HepG2 (cell line): ENCODE results near the gene SGPL1. TPM values are rescaled to one million over a fixed set of nuclear protein-coding genes. Genes with fewer than 3 reads are reported as not detected.

Experiments
- ATAC-seq: fragments of 200-7000 bp; cut with Tn5 transposase; 3 replicates; pipeline ENCODE4 v1.9.1; 2020; ENCODE audit warnings: mild to moderate bottlenecking, moderate library complexity
- BruUV-seq: library from RNA; stranded (reverse); fragments of 400-500 nt; replicated peaks from 2 replicates; lab custom pipeline; 2021; lab: Mats Ljungman, UMichigan
- CTCF ChIA-PET: fragments of 300-600 bp; formaldehyde crosslinking; extraction: SDS; loops from one replicate; lab custom pipeline; 2021; ENCODE audit warnings: low total read pairs, inconsistent platforms, low intra/inter-chr PET ratio; lab: Yijun Ruan, JAX
- POLR2A ChIA-PET: fragments of 350-600 bp; sonication (Branson Sonifier 250); formaldehyde crosslinking; loops from one replicate; lab custom pipeline; 2020; ENCODE audit warnings: antibody characterized with exemption, inconsistent platforms; lab: Yijun Ruan, JAX
- DNase-seq: peaks from one replicate; pipeline ENCODE4 v3.0.0-alpha.2; 2015; ENCODE audit warnings: low spot score
- FAIRE-seq: peaks from 3 replicates; lab custom pipeline; 2011; peaks lifted over from hg19 to GRCh38; lab: Jason Lieb, UNC
- H2AFZ ChIP-seq: one replicate; pipeline ENCODE4 v1.6.1; 2011; ENCODE audit warnings: low read length, inconsistent platforms
- H3K27ac ChIP-seq: fragments of 300-600 bp; 3 replicates; pipeline ENCODE4 v1.8.0; 2011; ENCODE audit warnings: mixed run types, mild to moderate bottlenecking, mixed read lengths, low read length, inconsistent platforms; ENCODE audit not compliant: insufficient read depth; ENCODE audit errors: extremely low read length
- H3K27me3 ChIP-seq, 2 experiments: fragments of 200-600 bp in 1 of 2; 2 replicates in 1 of 2; 3 replicates in 1 of 2; pipeline versions ENCODE4 v1.6.0 to v1.8.0; 2011; ENCODE audit warnings: low read length in 2 of 2, mild to moderate bottlenecking in 2 of 2, moderate library complexity in 2 of 2, inconsistent platforms in 1 of 2; ENCODE audit not compliant: insufficient read depth in 2 of 2, control insufficient read depth in 1 of 2
- H3K36me3 ChIP-seq, 2 experiments: fragments of 200-600 bp in 1 of 2; replicated peaks in 1 of 2; 2 replicates in 1 of 2; 3 replicates in 1 of 2; pipeline versions ENCODE4 v1.5.1 to v1.8.0; 2011; ENCODE audit warnings: low read length in 2 of 2, inconsistent platforms in 1 of 2; ENCODE audit not compliant: insufficient read depth in 2 of 2, control insufficient read depth in 1 of 2
- H3K4me1 ChIP-seq: 2 replicates; pipeline ENCODE4 v1.5.1; 2012; ENCODE audit warnings: low read length, inconsistent platforms; ENCODE audit not compliant: insufficient read depth
- H3K4me2 ChIP-seq: 2 replicates; pipeline ENCODE4 v1.6.0; 2011; ENCODE audit warnings: low read depth, low read length, inconsistent platforms
- H3K4me3 ChIP-seq, 3 experiments: fragments of 200-600 bp in 1 of 3; sonication (generic), shearing (Covaris generic) in 1 of 3; replicated peaks in 1 of 3; 2 replicates each; pipeline ENCODE4 v1.5.1; 2011 to 2016; ENCODE audit warnings: low read length in 3 of 3, inconsistent platforms in 2 of 3, low read depth in 2 of 3, mild to moderate bottlenecking in 2 of 3, control low read depth in 1 of 3, mixed read lengths in 1 of 3; ENCODE audit not compliant: insufficient read depth in 1 of 3
- H3K79me2 ChIP-seq: one replicate; pipeline ENCODE4 v1.6.1; 2011; ENCODE audit warnings: low read length, inconsistent platforms; ENCODE audit not compliant: insufficient read depth
- H3K9ac ChIP-seq: 2 replicates; pipeline ENCODE4 v1.6.0; 2011; ENCODE audit warnings: mild to moderate bottlenecking, low read depth, low read length, inconsistent platforms; ENCODE audit not compliant: insufficient read depth
- H3K9me3 ChIP-seq: 2 replicates; pipeline ENCODE4 v1.5.1; 2012; ENCODE audit warnings: mild to moderate bottlenecking, low read length
- H4K20me1 ChIP-seq: 2 replicates; pipeline ENCODE4 v1.6.0; 2011; ENCODE audit warnings: inconsistent platforms, mild to moderate bottlenecking, low read length, moderate library complexity; ENCODE audit not compliant: insufficient read depth
- ZNF24 ChIP-seq: fragments of 450-650 bp; IDR thresholded peaks from 2 replicates; pipeline ENCODE4 v1.6.1; 2017; ENCODE audit warnings: antibody characterized with exemption, mild to moderate bottlenecking
- ZNF747 ChIP-seq: sonication (generic); formaldehyde crosslinking; IDR thresholded peaks from 2 replicates; pipeline ENCODE4 v1.8.1; 2023; ENCODE audit warnings: missing genetic modification reagents, mild to moderate bottlenecking, borderline replicate concordance
- ZNF768 ChIP-seq: sonication (generic); formaldehyde crosslinking; IDR thresholded peaks from 2 replicates; pipeline ENCODE4 v1.4.0; 2020; ENCODE audit warnings: missing genetic modification reagents
- WGBS: methylation state at CpG from one replicate; pipeline ENCODE4 v1.1.6; 2017; ENCODE audit warnings: low lambda C conversion rate; 5-methylcytosine and 5-hydroxymethylcytosine counted together
- in situ Hi-C: cut with HindIII; loops from 2 replicates; pipeline ENCODE4 v1.10.0; 2017; ENCODE audit warnings: low pct_unique_long_range_greater_than_20kb; ENCODE audit not compliant: extremely low pct_ligation_motif_present
- intact Hi-C: fragments of 100-400 bp; cut with micrococcal nuclease; formaldehyde crosslinking; loops from one replicate; pipeline ENCODE4 v1.10.0; 2022; ENCODE audit not compliant: unreplicated experiment
- polyA plus RNA-seq, 8 experiments: library from polyadenylated mRNA; depleted of rRNA in 3 of 8; stranded (reverse) in 7 of 8; unstranded in 1 of 8; fragments of >200 nt; fragmentation: Illumina TruSeq in 4 of 8; extraction: Trizol in 4 of 8; gene quantifications; 2 replicates each; pipeline versions ENCODE4 v1.2.1 to v1.2.3, GENCODE V29; 2011 to 2016; ENCODE audit warnings: low read depth in 4 of 8, missing spikeins in 1 of 8, mixed read lengths in 1 of 8; ENCODE audit not compliant: insufficient read depth in 1 of 8
- total RNA-seq, 5 experiments: library from RNA; depleted of rRNA; stranded (reverse); fragments of >200 nt; fragmentation: Illumina TruSeq; extraction: Trizol; gene quantifications; 2 replicates each; pipeline ENCODE4 v1.2.3, GENCODE V29; 2016; ENCODE audit warnings: low read depth in 1 of 5

SGPL1 gene
- total and polyA plus RNA-seq, 2 of the 13 experiments (the other 11 are each of a cell fraction or from before 2014, with no cell fraction given) = 17.6 to 25.0 TPM

GRCh38 chr10:70914316-70914864 is 98.6 kb downstream of the SGPL1 start:
- intact Hi-C loops (no loop called here), in situ Hi-C loops (no loop called here)
- Histone ChIP-seq H4K20me1 (no peaks in the 10 kb centered on the region), H3K9ac (no peak overlapping the region), H3K27me3 (peaks cover 4 to 63% of the 10 kb centered on the region in 2 experiments; a peak in 4 of 5 replicates), H3K9me3 (no peaks in the 10 kb centered on the region), H3K36me3 (no peaks in the 10 kb centered on the region), H3K27ac (no peak overlapping the region), H3K79me2 (no peaks in the 10 kb centered on the region), H3K4me3 (no peak overlapping the region), H3K4me1 (no peaks in the 10 kb centered on the region)
- no peak for FAIRE-seq
- BruUV-seq = no TSS peak
- CTCF ChIA-PET = interaction anchor here (0.7 kb wide), 1 partner anchor 11 kb away, joined by 3 read pairs; no protein-coding TSS in a partner anchor
- 4% methylated on average over 5 of the region's 10 CpGs for WGBS
- no peak for ATAC-seq
- TF ChIP-seq ZNF24 (no peak), ZNF768 (CRISPR knock-in tag) (peak; percentile 91)
- TF ChIP-seq, all 625 proteins: peak for 1
- no peak overlapping the region for H2AFZ ChIP-seq
- POLR2A ChIA-PET = no interaction called here
- no peak for DNase-seq
- H3K4me2 ChIP-seq = no peak overlapping the region

- ChIA-PET CTCF (no interaction called here), POLR2A (no interaction called here)
- BruUV-seq = no TSS peak
These were observed 99.5 kb downstream of the SGPL1 start for GRCh38 chr10:70915206-70915605.

More at GRCh38 chr10:70915206-70915605, 99.5 kb downstream of the SGPL1 start:
- Histone ChIP-seq H4K20me1 (no peaks in the 10 kb centered on the region), H3K79me2 (no peaks in the 10 kb centered on the region), H3K4me1 (no peaks in the 10 kb centered on the region), H3K4me2 (no peak overlapping the region), H3K27me3 (peaks cover 2 to 64% of the 10 kb centered on the region in 2 experiments; a peak in 4 of 5 replicates), H2AFZ (no peak overlapping the region), H3K9me3 (no peaks in the 10 kb centered on the region), H3K9ac (no peak overlapping the region), H3K4me3 (no peak overlapping the region), H3K27ac (no peak overlapping the region), H3K36me3 (no peaks in the 10 kb centered on the region)
- in situ Hi-C loops (no loop called here), intact Hi-C loops (no loop called here)
- no CpG with 5 or more reads among the region's 5 CpGs for WGBS
- ATAC-seq (no peak), FAIRE-seq (no peak), DNase-seq (no peak)
- no peak for TF ChIP-seq ZNF747 (CRISPR knock-in tag)
